Kidney (tissue), 14 donors: ENCODE data around the gene ATP2A3. TPM values are rescaled to one million over a fixed set of nuclear protein-coding genes. Genes with fewer than 3 reads are reported as not detected.

ENCODE experiments used
- DNase-seq, 5 donors: peaks; one replicate each; pipeline ENCODE4 v3.0.0-alpha.2; 2013 to 2020
- FAIRE-seq: peaks from 2 replicates; lab custom pipeline; 2012; peaks lifted over from hg19 to GRCh38; lab: Jason Lieb, UNC
- H3K27ac ChIP-seq, 2 donors: one replicate each; pipeline ENCODE4 v1.7.0; 2013; ENCODE audit warnings: low read depth in 2 of 2, low read length in 2 of 2, inconsistent platforms in 1 of 2
- H3K27me3 ChIP-seq: one replicate; pipeline ENCODE4 v1.7.1; 2013; ENCODE audit warnings: low read length, inconsistent platforms; ENCODE audit not compliant: control insufficient read depth, insufficient read depth
- H3K36me3 ChIP-seq, 3 donors: one replicate each; pipeline versions ENCODE4 v1.7.0 to v1.7.1; 2013; ENCODE audit warnings: low read length in 3 of 3, control low read depth in 1 of 3, inconsistent platforms in 1 of 3; ENCODE audit not compliant: insufficient read depth in 3 of 3, control insufficient read depth in 2 of 3
- H3K4me1 ChIP-seq, 3 donors: one replicate each; pipeline versions ENCODE4 v1.7.0 to v1.7.1; 2013; ENCODE audit warnings: low read length in 3 of 3, inconsistent platforms in 1 of 3, low read depth in 1 of 3; ENCODE audit not compliant: control insufficient read depth in 2 of 3, insufficient read depth in 2 of 3
- H3K4me3 ChIP-seq, 3 donors: one replicate each; pipeline versions ENCODE4 v1.7.0 to v1.8.1; 2013; ENCODE audit warnings: low read length in 3 of 3, control low read depth in 1 of 3, inconsistent platforms in 1 of 3
- H3K9ac ChIP-seq, 3 donors: one replicate each; pipeline versions ENCODE4 v1.7.0 to v1.7.1; 2013; ENCODE audit warnings: low read length in 3 of 3, control low read depth in 1 of 3, inconsistent platforms in 1 of 3
- H3K9me3 ChIP-seq, 3 donors: one replicate each; pipeline versions ENCODE4 v1.7.0 to v1.7.1; 2013; ENCODE audit warnings: low read length in 3 of 3, control low read depth in 1 of 3, inconsistent platforms in 1 of 3; ENCODE audit not compliant: control insufficient read depth in 2 of 3, insufficient read depth in 1 of 3
- CTCF ChIP-seq: IDR thresholded peaks from 3 replicates; pipeline ENCODE4 v1.5.1; 2012; ENCODE audit warnings: mild to moderate bottlenecking, moderate library complexity, borderline replicate concordance; ENCODE audit not compliant: insufficient read depth; ENCODE audit errors: extremely low read depth
- intact Hi-C: fragments of 100-400 bp; cut with DNase I; formaldehyde crosslinking; loops from one replicate; pipeline ENCODE4 v1.11.1; 2022
- polyA plus RNA-seq: library from polyadenylated mRNA; stranded (reverse); fragments of 350-450 nt; fragmentation: Illumina TruSeq; extraction: RNeasy Lipid Tissue Mini Kit (QIAGEN cat#74804); gene quantifications from one replicate; pipeline ENCODE4 v1.2.3, GENCODE V29; 2014; ENCODE audit warnings: low read depth, low replicate concordance; ENCODE audit not compliant: insufficient read depth
- total RNA-seq: library from RNA; stranded (reverse); fragmentation: NEBNext Ultra II Directional; extraction: Animal tissue kit (Norgen Biotek cat#: 25700); gene quantifications from one replicate; pipeline ENCODE4 v1.2.1, GENCODE V29; 2021
- donor health status: control.
- donor health status: control.
- donor health status: control.
- donor health status: control.
- donor health status: control.
- donor health status: DM: yes; HTN: yes; CAD: no.
- donor health status: Normal renal cell carcinoma (clear cell type).

Gene ATP2A3
- total and polyA plus RNA-seq, 2 donors from 2014 or later: 9.4 to 52.1 TPM

- H3K4me3 ChIP-seq: no peak overlapping the region
- no peak overlapping the region for H3K9ac ChIP-seq
- H3K27ac ChIP-seq: no peak overlapping the region
- no peaks in the 10 kb centered on the region for H3K36me3 ChIP-seq
- peaks cover 0 to 23% (median 3%) of the 10 kb centered on the region in 3 donors for H3K4me1 ChIP-seq
- no peaks in the 10 kb centered on the region for H3K27me3 ChIP-seq
- intact Hi-C loops: no loop called here
- TF ChIP-seq CTCF: no peak
- peak in 1 of 5 donors; percentile 52 for DNase-seq
- FAIRE-seq: no peak
- peaks cover 0 to 8% (median 0%) of the 10 kb centered on the region in 3 donors for H3K9me3 ChIP-seq
Measured at GRCh38 chr17:3982541-3983017, 18.3 kb upstream of the ATP2A3 start.

- no peak for TF ChIP-seq CTCF
- peaks cover 0 to 27% (median 3%) of the 10 kb centered on the region in 3 donors for H3K4me1 ChIP-seq
- FAIRE-seq (no peak), DNase-seq (peak in 2 of 5 donors; percentile 8 to 68)
- intact Hi-C loops: no loop called here
- no peak overlapping the region for H3K4me3 ChIP-seq
- H3K9me3 ChIP-seq: peaks cover 0 to 8% (median 0%) of the 10 kb centered on the region in 3 donors
- H3K36me3 ChIP-seq: no peaks in the 10 kb centered on the region
- no peaks in the 10 kb centered on the region for H3K27me3 ChIP-seq
- no peak overlapping the region for H3K27ac ChIP-seq
- H3K9ac ChIP-seq: no peak overlapping the region
Measured at GRCh38 chr17:3982113-3982512, 17.9 kb upstream of the ATP2A3 start.

- FAIRE-seq: no peak
- Histone ChIP-seq H3K9ac (no peak overlapping the region), H3K4me3 (no peak overlapping the region), H3K9me3 (peaks cover 0 to 8% (median 0%) of the 10 kb centered on the region in 3 donors), H3K36me3 (no peaks in the 10 kb centered on the region), H3K27me3 (no peaks in the 10 kb centered on the region), H3K27ac (no peak overlapping the region), H3K4me1 (peaks cover 0 to 24% (median 3%) of the 10 kb centered on the region in 3 donors)
- TF ChIP-seq CTCF: no peak
- peak in 2 of 5 donors; percentile 9 to 48 for DNase-seq
- intact Hi-C loops: no loop called here
Measured at GRCh38 chr17:3981455-3981854, 17.2 kb upstream of the ATP2A3 start.
